Measurements from ENCODE around the gene ADAMTSL2.

The ADAMTSL2 gene

GRCh38 chr9:133534346-133535291 lies at the start of gene ADAMTSL2:
Gene ADAMTSL2, plus strand, starts transcription at chr9:133534704. Its CDS starts 2,009 bp downstream, at chr9:133536713.
- peak; percentile 28 for DNase-seq (ENCODE audit: low read depth)

- DNase-seq (ENCODE audit: low read depth) = no peak
Observed at GRCh38 chr9:133485531-133486260, 48.8 kb upstream of the ADAMTSL2 start.

GRCh38 chr9:133487331-133487725 lies 47.2 kb upstream of the ADAMTSL2 start:
- DNase-seq (ENCODE audit: low read depth) = no peak

- no peak for DNase-seq (ENCODE audit: low read depth)
Observed at GRCh38 chr9:133488686-133489252, 45.7 kb upstream of the ADAMTSL2 start.

- DNase-seq (ENCODE audit: low read depth) = no peak
Observed at GRCh38 chr9:133489253-133490190, 45.0 kb upstream of the ADAMTSL2 start.

- no peak for DNase-seq (ENCODE audit: low read depth)
Observed at GRCh38 chr9:133490201-133490681, 44.3 kb upstream of the ADAMTSL2 start.

- no peak for DNase-seq (ENCODE audit: low read depth)
Observed at GRCh38 chr9:133490865-133491655, 43.4 kb upstream of the ADAMTSL2 start.

GRCh38 chr9:133491656-133491925 lies 42.9 kb upstream of the ADAMTSL2 start:
- no peak for DNase-seq (ENCODE audit: low read depth)

GRCh38 chr9:133492061-133493021 lies 42.2 kb upstream of the ADAMTSL2 start:
- DNase-seq (ENCODE audit: low read depth) = no peak

- DNase-seq (ENCODE audit: low read depth) = no peak
Observed at GRCh38 chr9:133493428-133493827, 41.1 kb upstream of the ADAMTSL2 start.

- DNase-seq (ENCODE audit: low read depth) = no peak
Observed at GRCh38 chr9:133493845-133494540, 40.5 kb upstream of the ADAMTSL2 start.

- no peak for DNase-seq (ENCODE audit: low read depth)
Observed at GRCh38 chr9:133494636-133495326, 39.7 kb upstream of the ADAMTSL2 start.

GRCh38 chr9:133495327-133496293 lies 38.9 kb upstream of the ADAMTSL2 start:
- DNase-seq (ENCODE audit: low read depth) = no peak

- no peak for DNase-seq (ENCODE audit: low read depth)
Observed at GRCh38 chr9:133496861-133497842, 37.4 kb upstream of the ADAMTSL2 start.

GRCh38 chr9:133499132-133499891 lies 35.2 kb upstream of the ADAMTSL2 start:
- no peak for DNase-seq (ENCODE audit: low read depth)
